GM18867 (cell line): ENCODE data around the gene BRCA2.
A peak's percentile ranks its signal among the peaks of the same experiment; 100 is the strongest.

ENCODE experiments used
- ATAC-seq: cut with Tn5 transposase; IDR thresholded peaks from one replicate; pipeline ENCODE4 v1.9.1; 2021; ENCODE audit warnings: mild to moderate bottlenecking, moderate library complexity; ENCODE audit not compliant: unreplicated experiment

The BRCA2 gene

GRCh38 chr13:32315238-32316027, at the start of gene BRCA2, which contains the start of gene ZAR1L:
TSS of gene BRCA2 (plus strand) at chr13:32315508. CDS start at chr13:32316461, 953 bp downstream.
TSS of gene ZAR1L (minus strand) at chr13:32315363. CDS start at chr13:32311925, 3,438 bp downstream.
- peak; percentile 92 for ATAC-seq

DNA sequence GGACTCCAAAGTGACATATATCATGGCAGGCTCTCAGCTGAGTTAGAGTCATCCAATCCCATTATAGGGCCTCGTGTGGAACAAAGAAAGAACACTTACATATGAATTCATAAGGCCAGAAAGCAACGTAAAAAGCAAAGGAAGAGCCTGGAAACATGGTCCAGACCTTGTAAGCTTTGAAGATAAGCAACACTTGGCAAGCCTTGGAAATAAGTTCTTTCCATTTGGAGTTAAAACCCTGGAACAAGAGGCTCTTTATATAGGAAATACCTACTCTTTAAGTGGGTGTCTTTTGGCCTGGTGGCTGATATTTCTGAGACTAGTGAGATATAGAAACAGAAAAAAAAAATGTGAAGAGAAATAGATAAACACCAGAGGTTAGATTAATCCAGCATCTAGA, 49.6 kb upstream of the BRCA2 start:
- ATAC-seq = no peak

GRCh38 chr13:32266130-32266529, 49.2 kb upstream of the BRCA2 start:
- ATAC-seq = no peak

DNA sequence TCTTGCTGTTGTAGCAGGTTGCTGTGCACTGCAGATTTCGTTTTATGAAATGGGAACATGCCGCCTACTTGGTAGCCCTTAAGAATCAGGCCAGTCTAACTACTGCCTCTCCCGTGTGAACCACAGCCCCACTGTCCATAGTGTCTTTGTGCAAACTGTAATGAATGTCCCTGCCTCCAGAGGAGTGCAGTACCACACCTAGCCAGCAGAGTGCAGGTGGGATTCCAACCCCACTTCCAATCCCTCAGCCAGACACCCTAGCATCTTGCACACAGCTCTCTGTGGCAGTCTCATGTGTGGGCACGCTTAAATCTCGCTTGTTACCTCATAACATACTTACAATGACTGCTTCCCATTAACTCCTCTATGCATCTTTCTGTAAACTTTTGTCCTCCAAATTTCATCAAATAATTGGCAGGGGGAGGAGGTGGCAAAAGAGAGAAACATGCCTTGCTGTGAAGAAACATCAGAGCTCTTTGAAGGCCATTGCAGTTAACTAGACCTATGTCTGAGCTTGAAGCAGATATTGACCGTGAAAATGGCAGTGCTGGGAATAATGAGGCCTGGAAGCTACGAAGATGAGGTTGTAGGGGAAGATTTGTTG, 47.4 kb upstream of the BRCA2 start:
- peak; percentile 99 for ATAC-seq

GRCh38 chr13:32272021-32272683, 43.2 kb upstream of the BRCA2 start:
- ATAC-seq = no peak

- no peak for ATAC-seq
Observed at GRCh38 chr13:32277839-32278238, 37.5 kb upstream of the BRCA2 start.

DNA sequence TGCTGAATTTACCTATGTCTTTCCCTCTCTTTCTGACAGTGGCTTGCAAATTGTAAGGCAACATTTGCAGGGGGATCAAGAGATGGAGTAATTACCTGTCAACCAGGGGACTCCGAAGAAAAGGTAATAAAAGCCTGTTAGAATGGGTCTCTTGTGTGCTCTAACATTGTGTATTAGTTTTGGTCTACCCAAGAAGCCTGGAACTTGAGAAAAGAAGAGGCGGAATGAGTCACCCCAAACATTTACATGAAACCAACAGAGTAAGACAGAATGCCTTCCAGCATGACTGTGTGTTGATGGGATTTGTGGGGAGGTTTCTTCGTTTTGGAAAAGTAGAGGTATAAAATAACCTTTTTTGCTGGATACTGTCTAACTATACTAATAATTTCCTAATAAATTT, 36.9 kb upstream of the BRCA2 start:
- no peak for ATAC-seq

DNA sequence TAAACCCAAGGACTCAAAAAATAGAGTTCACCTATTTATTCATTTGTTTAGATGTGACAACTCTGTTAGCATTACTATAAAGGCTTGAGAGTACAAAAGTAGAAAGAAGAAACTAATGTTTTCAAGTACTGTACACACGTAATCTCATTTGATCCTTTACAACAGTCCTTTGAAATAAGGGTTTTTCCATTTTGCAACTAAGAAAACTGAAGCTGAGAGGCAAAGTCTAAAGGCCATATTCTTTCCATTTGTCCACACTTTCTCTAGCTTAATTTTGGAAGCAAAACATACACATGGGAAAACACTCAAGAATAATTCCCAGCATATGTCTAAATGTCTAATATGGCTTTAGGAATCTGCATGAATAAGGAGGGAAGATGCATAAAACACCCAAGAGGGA, 34.2 kb upstream of the BRCA2 start:
- ATAC-seq = no peak

GRCh38 chr13:32282096-32282711, 33.1 kb upstream of the BRCA2 start:
- no peak for ATAC-seq

DNA sequence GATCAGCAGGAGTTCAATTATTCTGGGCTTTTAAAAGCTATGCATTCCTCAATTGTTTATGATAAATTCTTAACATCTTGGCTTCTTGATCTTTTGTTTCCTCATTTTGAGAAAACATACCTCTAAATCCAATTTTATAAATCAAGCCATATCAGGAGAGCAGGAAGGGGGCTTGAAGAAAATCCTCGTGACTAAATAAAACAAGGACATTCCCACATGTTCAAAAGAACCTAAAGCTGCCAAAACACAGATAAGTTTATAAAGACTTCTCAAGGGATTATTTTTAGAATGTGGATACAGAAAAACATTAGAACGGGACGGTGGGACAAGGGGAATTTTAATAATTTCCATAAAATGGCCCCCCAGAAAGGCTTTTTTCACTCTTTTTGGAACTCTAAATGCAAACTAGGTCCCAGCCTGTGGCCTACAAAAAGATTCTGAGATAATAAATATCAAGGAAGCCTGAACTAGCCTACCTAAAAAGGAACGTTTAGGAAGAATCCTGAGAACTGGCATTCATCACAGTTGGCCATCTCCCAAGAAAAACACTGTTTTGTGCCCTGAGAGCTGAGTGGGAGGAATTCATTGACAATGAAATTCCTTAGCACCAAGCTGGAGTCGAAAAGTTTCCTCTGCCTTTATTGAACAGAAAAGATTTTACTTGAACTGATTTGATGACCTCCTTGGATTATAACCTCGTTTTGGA, 30.2 kb upstream of the BRCA2 start:
- no peak for ATAC-seq

GRCh38 chr13:32285633-32285965, 29.7 kb upstream of the BRCA2 start:
- ATAC-seq = no peak

DNA sequence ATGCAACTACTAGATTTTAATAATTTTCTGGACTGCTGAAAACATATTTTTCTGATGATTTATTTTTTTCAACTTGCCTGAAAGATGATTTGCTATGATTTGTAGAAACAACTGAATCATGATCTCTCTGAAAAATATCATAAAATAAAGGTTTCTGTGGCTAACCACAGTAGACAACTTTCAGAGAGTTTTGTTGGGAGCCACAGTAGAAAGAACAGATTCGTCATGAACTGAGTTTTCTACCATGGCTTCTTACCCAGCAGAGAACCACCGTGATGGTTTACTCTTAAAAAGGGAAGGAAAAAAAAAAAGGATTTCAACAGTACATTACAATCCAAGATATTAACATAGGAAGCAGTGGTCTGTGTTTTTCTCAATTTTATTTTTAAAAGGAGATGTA, 18.1 kb upstream of the BRCA2 start:
- ATAC-seq = no peak

- no peak for ATAC-seq
Observed at GRCh38 chr13:32298695-32299094, 16.6 kb upstream of the BRCA2 start.

GRCh38 chr13:32299893-32300292, 15.4 kb upstream of the BRCA2 start:
- no peak for ATAC-seq

DNA sequence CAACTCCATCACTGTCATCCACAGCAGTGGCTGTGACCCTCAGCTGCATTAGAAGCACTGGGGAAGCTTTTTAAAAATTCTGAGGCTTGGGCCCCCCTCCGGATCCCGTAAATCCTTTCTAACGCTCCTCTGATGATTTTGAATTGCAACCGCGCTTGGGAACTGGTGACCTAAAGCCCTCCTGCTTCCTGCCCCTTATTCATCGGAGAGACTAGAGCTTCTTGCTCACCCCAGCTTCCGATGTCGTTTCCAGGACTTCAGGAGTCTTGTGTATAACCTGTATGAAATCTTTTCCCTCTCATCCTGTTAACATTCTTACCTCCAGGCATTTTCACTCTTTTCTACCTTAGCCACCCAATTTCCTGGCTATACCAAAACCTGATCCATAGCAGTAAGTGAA, 14.9 kb upstream of the BRCA2 start:
- no peak for ATAC-seq

GRCh38 chr13:32300920-32301319, 14.4 kb upstream of the BRCA2 start:
- no peak for ATAC-seq

GRCh38 chr13:32302461-32302860, 12.8 kb upstream of the BRCA2 start:
- ATAC-seq = no peak

DNA sequence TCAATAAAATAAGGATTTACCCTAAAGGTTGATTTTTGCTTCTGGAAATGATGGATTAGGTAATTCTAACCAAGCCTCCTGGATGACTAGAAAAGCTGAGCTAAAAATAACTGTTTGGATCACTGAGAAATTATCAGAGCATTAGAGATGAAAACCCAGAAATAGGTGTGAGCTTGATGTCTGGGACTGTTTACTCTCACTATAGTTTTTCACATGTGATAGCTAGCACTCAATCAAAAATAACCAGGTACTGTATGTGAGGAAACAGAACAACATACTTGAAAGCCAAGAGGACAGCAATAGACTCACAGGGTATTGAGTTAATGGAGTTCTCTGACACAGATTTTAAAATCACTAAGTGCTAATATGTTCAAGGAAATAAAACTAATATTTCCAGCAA, 9.7 kb upstream of the BRCA2 start:
- no peak for ATAC-seq

DNA sequence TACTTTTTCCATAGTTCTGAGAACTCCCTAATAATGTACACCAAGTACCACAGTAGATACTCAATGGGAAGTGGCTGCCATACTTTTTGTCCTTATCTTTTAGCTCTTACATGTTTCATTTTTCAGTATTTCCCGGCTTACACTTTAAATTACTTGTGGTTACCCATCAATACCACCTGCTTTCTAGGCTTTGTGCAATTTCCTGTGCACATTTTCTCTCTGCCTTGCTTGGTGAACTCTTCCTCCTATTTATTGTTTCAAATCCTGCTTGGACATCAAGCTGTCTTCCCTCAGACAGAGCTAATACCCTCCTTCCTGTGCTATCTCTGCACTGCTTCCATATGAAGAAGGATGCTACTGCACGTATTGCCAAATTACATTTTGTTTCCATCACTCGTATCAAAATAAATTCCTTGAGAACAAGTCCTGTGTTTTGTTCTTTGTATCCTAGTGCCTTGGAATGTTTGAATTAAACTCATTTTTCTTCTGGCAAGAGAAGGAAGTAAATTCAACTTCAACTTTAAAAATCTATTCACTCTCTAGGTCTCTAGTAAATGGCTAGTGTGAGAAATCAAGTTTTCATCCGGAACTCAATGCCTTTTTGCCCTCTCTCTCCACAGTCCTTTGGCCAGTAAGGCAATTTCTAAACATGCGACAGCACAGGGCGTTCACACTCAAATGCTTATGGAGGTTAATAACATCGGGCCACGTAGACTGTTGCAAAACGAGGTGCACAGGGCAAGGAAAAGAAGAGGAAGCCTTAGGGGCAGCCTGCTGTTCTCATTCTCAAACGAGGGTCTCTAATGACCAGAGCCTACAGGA, 5.8 kb upstream of the BRCA2 start:
- peak; percentile 39 for ATAC-seq

GRCh38 chr13:32310134-32310706, 5.1 kb upstream of the BRCA2 start:
- peak; percentile 77 for ATAC-seq
